HEK293 (cell line): ENCODE data around the gene EYS.

Experiments
- CTCF ChIA-PET: fragments of 350-600 bp; formaldehyde crosslinking; extraction: SDS; loops from one replicate; lab custom pipeline; 2021; ENCODE audit warnings: antibody characterized with exemption; lab: Yijun Ruan, JAX
- POLR2A ChIA-PET: fragments of 300-600 bp; formaldehyde crosslinking; extraction: SDS; loops from one replicate; lab custom pipeline; 2020; ENCODE audit warnings: antibody characterized with exemption, inconsistent platforms; lab: Yijun Ruan, JAX
- H3K27ac ChIP-seq: fragments of 200-500 bp; sonication (Bioruptor generic); 2 replicates; pipeline ENCODE4 v1.5.1; 2014; ENCODE audit warnings: low read depth, low read length, control low read depth, inconsistent platforms; ENCODE audit errors: extremely low read depth
- H3K36me3 ChIP-seq, 2 experiments: fragments of 200-500 bp in 1 of 2; sonication (Bioruptor generic) in 1 of 2; 1 replicate in 1 of 2; 2 replicates in 1 of 2; pipeline ENCODE4 v1.5.1; 2014 to 2017; ENCODE audit warnings: inconsistent platforms in 2 of 2, low read length in 2 of 2; ENCODE audit not compliant: control insufficient read depth in 2 of 2, insufficient read depth in 1 of 2
- H3K4me1 ChIP-seq: fragments of 200-500 bp; sonication (Bioruptor generic); 2 replicates; pipeline ENCODE4 v1.5.1; 2014; ENCODE audit warnings: mild to moderate bottlenecking, low read length, inconsistent platforms; ENCODE audit not compliant: control insufficient read depth, insufficient read depth
- H3K4me3 ChIP-seq: 2 replicates; pipeline ENCODE4 v1.5.1; 2011; ENCODE audit warnings: low read depth, mild to moderate bottlenecking, control low read depth, low read length, moderate library complexity
- H3K9me3 ChIP-seq: fragments of 200-500 bp; sonication (Bioruptor generic); 2 replicates; pipeline ENCODE4 v1.5.1; 2014; ENCODE audit warnings: low read depth, low read length, inconsistent platforms; ENCODE audit not compliant: control insufficient read depth, insufficient read depth
- GLI4 ChIP-seq: fragments of 450-650 bp; formaldehyde crosslinking; IDR thresholded peaks from 2 replicates; pipeline ENCODE4 v1.5.1; 2016; ENCODE audit warnings: missing biosample characterization, missing genetic modification characterization
- GLIS1 ChIP-seq: fragments of 450-650 bp; formaldehyde crosslinking; IDR thresholded peaks from 2 replicates; pipeline ENCODE4 v1.5.1; 2016; ENCODE audit warnings: missing biosample characterization, missing genetic modification characterization
- GLIS2 ChIP-seq: fragments of 450-650 bp; formaldehyde crosslinking; IDR thresholded peaks from 2 replicates; pipeline ENCODE4 v1.5.1; 2016; ENCODE audit warnings: missing biosample characterization, missing genetic modification characterization
- HOXD13 ChIP-seq: sonication (generic); formaldehyde crosslinking; IDR thresholded peaks from 2 replicates; pipeline ENCODE4 v1.8.0; 2022; ENCODE audit warnings: missing genetic modification reagents, borderline replicate concordance
- OVOL3 ChIP-seq: fragments of 450-650 bp; formaldehyde crosslinking; IDR thresholded peaks from 2 replicates; pipeline ENCODE4 v1.5.1; 2016; ENCODE audit warnings: missing biosample characterization, missing genetic modification characterization
- PRDM10 ChIP-seq: fragments of 450-650 bp; formaldehyde crosslinking; IDR thresholded peaks from 2 replicates; pipeline ENCODE4 v1.5.1; 2016; ENCODE audit warnings: missing biosample characterization, missing genetic modification characterization
- SP7 ChIP-seq: fragments of 450-650 bp; formaldehyde crosslinking; IDR thresholded peaks from 2 replicates; pipeline ENCODE4 v1.5.1; 2016; ENCODE audit warnings: missing biosample characterization, missing genetic modification characterization
- TCF7L2 ChIP-seq: IDR thresholded peaks from 2 replicates; pipeline ENCODE4 v1.6.1; 2011; ENCODE audit warnings: low read depth, mild to moderate bottlenecking, inconsistent platforms, low read length, moderate library complexity, borderline replicate concordance
- WT1 ChIP-seq: fragments of 450-650 bp; formaldehyde crosslinking; IDR thresholded peaks from 2 replicates; pipeline ENCODE4 v1.5.1; 2016; ENCODE audit warnings: missing biosample characterization, missing genetic modification characterization
- ZBTB8A ChIP-seq: fragments of 450-650 bp; formaldehyde crosslinking; IDR thresholded peaks from 2 replicates; pipeline ENCODE4 v1.5.1; 2016; ENCODE audit warnings: missing biosample characterization, missing genetic modification characterization
- ZFP3 ChIP-seq: fragments of 450-650 bp; formaldehyde crosslinking; IDR thresholded peaks from 2 replicates; pipeline ENCODE4 v1.5.1; 2016; ENCODE audit warnings: low read depth, missing biosample characterization, missing genetic modification characterization
- ZNF10 ChIP-seq: fragments of 450-650 bp; formaldehyde crosslinking; IDR thresholded peaks from 2 replicates; pipeline ENCODE4 v1.5.1; 2017; ENCODE audit warnings: missing biosample characterization, missing genetic modification characterization
- ZNF140 ChIP-seq: fragments of 450-650 bp; formaldehyde crosslinking; IDR thresholded peaks from 2 replicates; pipeline ENCODE4 v1.5.1; 2016; ENCODE audit warnings: missing biosample characterization, missing genetic modification characterization
- ZNF16 ChIP-seq: fragments of 450-650 bp; formaldehyde crosslinking; IDR thresholded peaks from 2 replicates; pipeline ENCODE4 v1.5.1; 2016; ENCODE audit warnings: low read depth, missing biosample characterization, missing genetic modification characterization
- ZNF24 ChIP-seq: fragments of 450-650 bp; formaldehyde crosslinking; IDR thresholded peaks from 2 replicates; pipeline ENCODE4 v1.5.1; 2016; ENCODE audit warnings: missing biosample characterization, missing genetic modification characterization
- ZNF37A ChIP-seq: fragments of 450-650 bp; IDR thresholded peaks from 2 replicates; pipeline ENCODE4 v1.5.1; 2018; ENCODE audit warnings: missing biosample characterization, missing genetic modification characterization
- ZNF398 ChIP-seq: fragments of 450-650 bp; formaldehyde crosslinking; IDR thresholded peaks from 2 replicates; pipeline ENCODE4 v1.5.1; 2017; ENCODE audit warnings: missing biosample characterization, missing genetic modification characterization
- ZNF473 ChIP-seq: fragments of 450-650 bp; formaldehyde crosslinking; IDR thresholded peaks from 2 replicates; pipeline ENCODE4 v1.5.1; 2017; ENCODE audit warnings: missing biosample characterization, missing genetic modification characterization
- ZNF501 ChIP-seq: fragments of 450-650 bp; formaldehyde crosslinking; IDR thresholded peaks from 2 replicates; pipeline ENCODE4 v1.5.1; 2016; ENCODE audit warnings: missing biosample characterization, missing genetic modification characterization
- ZNF549 ChIP-seq: fragments of 450-650 bp; IDR thresholded peaks from 2 replicates; pipeline ENCODE4 v1.5.1; 2018; ENCODE audit warnings: missing biosample characterization, missing genetic modification characterization, mild to moderate bottlenecking, inconsistent platforms, moderate library complexity
- ZNF558 ChIP-seq: fragments of 450-650 bp; formaldehyde crosslinking; IDR thresholded peaks from 2 replicates; pipeline ENCODE4 v1.5.1; 2016; ENCODE audit warnings: missing biosample characterization, missing genetic modification characterization
- ZNF610 ChIP-seq: fragments of 450-650 bp; formaldehyde crosslinking; IDR thresholded peaks from 2 replicates; pipeline ENCODE4 v1.5.1; 2016; ENCODE audit warnings: missing biosample characterization, missing genetic modification characterization, borderline replicate concordance
- ZNF654 ChIP-seq: fragments of 450-650 bp; formaldehyde crosslinking; IDR thresholded peaks from 2 replicates; pipeline ENCODE4 v1.5.1; 2016; ENCODE audit warnings: low read depth, missing biosample characterization, missing genetic modification characterization
- ZNF660 ChIP-seq: fragments of 450-650 bp; IDR thresholded peaks from 2 replicates; pipeline ENCODE4 v1.5.1; 2018; ENCODE audit warnings: missing biosample characterization, mild to moderate bottlenecking, missing genetic modification characterization
- ZNF692 ChIP-seq: fragments of 450-650 bp; formaldehyde crosslinking; IDR thresholded peaks from 2 replicates; pipeline ENCODE4 v1.5.1; 2016; ENCODE audit warnings: missing biosample characterization, missing genetic modification characterization
- ZNF830 ChIP-seq: fragments of 450-650 bp; IDR thresholded peaks from 2 replicates; pipeline ENCODE4 v1.5.0; 2018; ENCODE audit warnings: missing biosample characterization, missing genetic modification characterization, low read depth, mild to moderate bottlenecking, moderate library complexity

The EYS gene

GRCh38 chr6:64256483-64256882 lies 1450.5 kb downstream of the EYS start:
- ChIA-PET CTCF (no interaction called here), POLR2A (no interaction called here)
- H3K4me3 ChIP-seq, result no peak overlapping the region
- no peaks in the 10 kb centered on the region for H3K9me3 ChIP-seq
- TF ChIP-seq ZNF549 (tag by site-specific recombination) (no peak), ZNF654 (tag by site-specific recombination) (no peak), SP7 (tag by site-specific recombination) (peak; percentile 21; the same call in 1 of the 2 replicates), ZNF558 (no peak), TCF7L2 (peak; percentile 70; the same call in 1 of the 2 replicates), OVOL3 (no peak)
- no peak overlapping the region for H3K27ac ChIP-seq
- no peaks in the 10 kb centered on the region for H3K4me1 ChIP-seq
- H3K36me3 ChIP-seq, result no peaks in the 10 kb centered on the region

- H3K27ac ChIP-seq, result no peak overlapping the region
- ChIA-PET CTCF (interaction anchor here (1.3 kb wide), 1 partner anchor 9 kb away, joined by 6 read pairs; no protein-coding TSS in a partner anchor), POLR2A (no interaction called here)
- H3K4me1 ChIP-seq, result no peaks in the 10 kb centered on the region
- no peak overlapping the region for H3K4me3 ChIP-seq
- H3K9me3 ChIP-seq, result no peaks in the 10 kb centered on the region
- TF ChIP-seq ZFP3 (tag by site-specific recombination) (no peak), HOXD13 (CRISPR knock-in tag) (no peak), ZNF16 (tag by site-specific recombination) (no peak)
- no peaks in the 10 kb centered on the region for H3K36me3 ChIP-seq
These were observed 1452.0 kb downstream of the EYS start for GRCh38 chr6:64255000-64255399.

GRCh38 chr6:64254558-64254957 lies 1452.5 kb downstream of the EYS start:
- H3K27ac ChIP-seq, result no peak overlapping the region
- no peak overlapping the region for H3K4me3 ChIP-seq
- ChIA-PET POLR2A (no interaction called here), CTCF (interaction anchor here (1.3 kb wide), 1 partner anchor 10 kb away, joined by 6 read pairs; no protein-coding TSS in a partner anchor)
- no peaks in the 10 kb centered on the region for H3K9me3 ChIP-seq
- H3K4me1 ChIP-seq, result no peaks in the 10 kb centered on the region
- no peaks in the 10 kb centered on the region for H3K36me3 ChIP-seq
- no peak for TF ChIP-seq WT1 (tag by site-specific recombination)
- TF ChIP-seq ZNF692 (tag by site-specific recombination), result no peak
- no peak for TF ChIP-seq PRDM10
- no peak for TF ChIP-seq GLIS1
- TF ChIP-seq ZNF830 (tag by site-specific recombination), result no peak
- no peak for TF ChIP-seq ZNF398
- no peak for TF ChIP-seq ZNF24 (tag by site-specific recombination)
- TF ChIP-seq ZNF501 (tag by site-specific recombination), result no peak
- TF ChIP-seq ZNF660, result no peak
- TF ChIP-seq ZNF10 (tag by site-specific recombination), result no peak
- TF ChIP-seq GLI4 (tag by site-specific recombination), result no peak
- TF ChIP-seq ZBTB8A (tag by site-specific recombination), result no peak
- no peak for TF ChIP-seq ZNF37A
- TF ChIP-seq ZNF610 (tag by site-specific recombination), result no peak
- no peak for TF ChIP-seq ZNF473
- TF ChIP-seq ZNF140 (tag by site-specific recombination), result no peak
- TF ChIP-seq GLIS2 (tag by site-specific recombination), result no peak
- no peak for TF ChIP-seq OVOL3
